ENCODE measurements around the gene TUSC2.

DNA sequence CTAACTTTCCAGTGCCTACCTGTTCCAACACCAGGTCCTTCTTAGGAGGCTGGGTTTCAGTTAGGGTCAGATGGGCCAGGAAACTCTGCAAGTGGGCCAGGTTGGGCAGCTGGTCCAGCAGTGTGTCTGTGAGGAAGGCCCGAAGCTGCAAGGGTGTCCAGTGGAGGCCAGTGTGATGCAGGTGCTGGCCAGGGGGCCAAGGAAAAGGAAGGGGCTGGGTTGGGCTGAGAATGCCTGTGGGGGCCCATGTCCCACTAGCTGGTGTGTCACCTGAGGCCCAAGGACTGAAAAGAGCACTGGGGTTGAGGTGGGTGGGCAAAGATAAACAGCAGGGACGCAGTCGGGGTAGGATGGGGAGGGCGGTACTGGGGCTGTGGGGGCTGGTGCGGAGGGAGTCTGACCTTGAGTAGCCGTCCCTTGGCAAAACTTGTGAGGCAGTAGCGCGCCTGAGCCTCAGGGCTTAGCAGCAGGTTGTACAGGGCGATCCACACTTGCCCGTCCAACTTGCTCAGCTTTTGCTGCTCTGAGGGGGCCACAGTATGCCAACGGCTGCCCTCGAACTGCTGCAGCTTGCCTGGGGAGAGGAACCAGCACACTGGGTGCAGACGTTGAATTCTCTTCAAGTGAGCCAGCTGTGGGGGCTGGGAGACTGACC, 14.1 kb upstream of the TUSC2 start:
- TF ChIP-seq EZH2phosphoT487 (IDR thresholded peaks at IDR 0.05; ENCODE audit: borderline replicate concordance, low read depth), result no peak
- TF ChIP-seq, protein P1, sequence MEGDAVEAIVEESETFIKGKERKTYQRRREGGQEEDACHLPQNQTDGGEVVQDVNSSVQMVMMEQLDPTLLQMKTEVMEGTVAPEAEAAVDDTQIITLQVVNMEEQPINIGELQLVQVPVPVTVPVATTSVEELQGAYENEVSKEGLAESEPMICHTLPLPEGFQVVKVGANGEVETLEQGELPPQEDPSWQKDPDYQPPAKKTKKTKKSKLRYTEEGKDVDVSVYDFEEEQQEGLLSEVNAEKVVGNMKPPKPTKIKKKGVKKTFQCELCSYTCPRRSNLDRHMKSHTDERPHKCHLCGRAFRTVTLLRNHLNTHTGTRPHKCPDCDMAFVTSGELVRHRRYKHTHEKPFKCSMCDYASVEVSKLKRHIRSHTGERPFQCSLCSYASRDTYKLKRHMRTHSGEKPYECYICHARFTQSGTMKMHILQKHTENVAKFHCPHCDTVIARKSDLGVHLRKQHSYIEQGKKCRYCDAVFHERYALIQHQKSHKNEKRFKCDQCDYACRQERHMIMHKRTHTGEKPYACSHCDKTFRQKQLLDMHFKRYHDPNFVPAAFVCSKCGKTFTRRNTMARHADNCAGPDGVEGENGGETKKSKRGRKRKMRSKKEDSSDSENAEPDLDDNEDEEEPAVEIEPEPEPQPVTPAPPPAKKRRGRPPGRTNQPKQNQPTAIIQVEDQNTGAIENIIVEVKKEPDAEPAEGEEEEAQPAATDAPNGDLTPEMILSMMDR (IDR thresholded peaks at IDR 0.05), result no peak
- no peak for TF ChIP-seq SMC3 (IDR thresholded peaks at IDR 0.05; ENCODE audit: low read depth, low read length)
- TF ChIP-seq JUND (IDR thresholded peaks at IDR 0.05), result no peak
- TF ChIP-seq, protein P2, sequence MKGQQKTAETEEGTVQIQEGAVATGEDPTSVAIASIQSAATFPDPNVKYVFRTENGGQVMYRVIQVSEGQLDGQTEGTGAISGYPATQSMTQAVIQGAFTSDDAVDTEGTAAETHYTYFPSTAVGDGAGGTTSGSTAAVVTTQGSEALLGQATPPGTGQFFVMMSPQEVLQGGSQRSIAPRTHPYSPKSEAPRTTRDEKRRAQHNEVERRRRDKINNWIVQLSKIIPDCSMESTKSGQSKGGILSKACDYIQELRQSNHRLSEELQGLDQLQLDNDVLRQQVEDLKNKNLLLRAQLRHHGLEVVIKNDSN (IDR thresholded peaks at IDR 0.05; ENCODE audit: borderline replicate concordance, low read depth), result no peak
- TF ChIP-seq EP300 (IDR thresholded peaks at IDR 0.05; ENCODE audit: borderline replicate concordance in 1 of 2, low read depth in 1 of 2, low read length in 1 of 2), result no peak
- TF ChIP-seq YY1 (IDR thresholded peaks at IDR 0.05; ENCODE audit: low read depth), result no peak
